ENCODE results near the gene PRRC2A. TPM values are rescaled to one million over a fixed set of nuclear protein-coding genes. Genes with fewer than 3 reads are reported as not detected.

Gene PRRC2A
- total RNA-seq, 4 donors from 2014 or later = 71.4 to 113 (median 88.0) TPM

DNA sequence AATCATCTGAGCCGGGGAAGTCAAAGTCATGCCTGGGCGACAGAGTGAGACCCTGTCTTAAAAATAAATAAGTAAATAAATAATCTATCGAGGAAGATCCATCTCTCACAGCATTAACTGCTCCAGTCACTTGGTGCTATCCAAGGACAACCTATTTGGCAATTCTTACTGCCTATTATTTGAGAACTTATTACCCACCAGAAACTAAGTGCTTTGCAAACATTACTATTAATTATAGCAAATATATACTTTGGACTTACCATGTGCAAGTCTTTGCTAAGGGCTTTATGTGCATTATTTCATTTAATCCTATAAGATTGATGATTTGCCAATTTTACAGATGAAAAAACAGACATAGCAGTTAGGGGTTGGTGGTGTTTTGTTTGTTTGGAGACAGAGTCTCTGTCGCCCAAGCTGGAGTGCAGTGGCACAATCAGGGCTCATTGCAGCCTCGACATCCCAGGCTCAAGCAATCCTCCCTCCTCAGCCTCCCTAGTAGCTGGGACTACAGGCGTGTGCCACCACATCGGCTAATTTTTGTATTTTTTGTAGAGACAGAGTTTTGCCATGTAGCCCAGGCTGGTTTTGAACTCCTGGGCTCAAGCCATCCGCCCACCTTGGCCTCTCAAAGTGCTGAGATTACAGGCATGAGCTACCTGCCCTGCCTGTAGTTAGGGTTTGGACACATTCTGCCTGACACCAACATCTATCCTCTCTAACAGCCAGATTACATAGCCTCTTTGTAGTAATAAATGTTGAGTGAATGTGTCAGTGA, 34.2 kb downstream of the PRRC2A start:
- no peaks in the 10 kb centered on the region for H3K9me3 ChIP-seq
- H3K36me3 ChIP-seq = peaks cover 0 to 37% (median under 1%) of the 10 kb centered on the region in 3 donors
- H3K27me3 ChIP-seq = no peaks in the 10 kb centered on the region
- DNase-seq (ENCODE audit: low spot score in 2 of 2) = no peak
- H3K27ac ChIP-seq = no peak overlapping the region
- H3K4me1 ChIP-seq = peaks cover 0 to 55% (median 39%) of the 10 kb centered on the region in 4 donors
- 93% methylated on average over 8 of the region's 8 CpGs for WGBS, 2 donors
- no peak overlapping the region for H3K4me3 ChIP-seq
- TF ChIP-seq EP300 (IDR thresholded peaks at IDR 0.05) (no peak), POLR2A (IDR thresholded peaks at IDR 0.05) (no peak)
- TF ChIP-seq, protein P1, sequence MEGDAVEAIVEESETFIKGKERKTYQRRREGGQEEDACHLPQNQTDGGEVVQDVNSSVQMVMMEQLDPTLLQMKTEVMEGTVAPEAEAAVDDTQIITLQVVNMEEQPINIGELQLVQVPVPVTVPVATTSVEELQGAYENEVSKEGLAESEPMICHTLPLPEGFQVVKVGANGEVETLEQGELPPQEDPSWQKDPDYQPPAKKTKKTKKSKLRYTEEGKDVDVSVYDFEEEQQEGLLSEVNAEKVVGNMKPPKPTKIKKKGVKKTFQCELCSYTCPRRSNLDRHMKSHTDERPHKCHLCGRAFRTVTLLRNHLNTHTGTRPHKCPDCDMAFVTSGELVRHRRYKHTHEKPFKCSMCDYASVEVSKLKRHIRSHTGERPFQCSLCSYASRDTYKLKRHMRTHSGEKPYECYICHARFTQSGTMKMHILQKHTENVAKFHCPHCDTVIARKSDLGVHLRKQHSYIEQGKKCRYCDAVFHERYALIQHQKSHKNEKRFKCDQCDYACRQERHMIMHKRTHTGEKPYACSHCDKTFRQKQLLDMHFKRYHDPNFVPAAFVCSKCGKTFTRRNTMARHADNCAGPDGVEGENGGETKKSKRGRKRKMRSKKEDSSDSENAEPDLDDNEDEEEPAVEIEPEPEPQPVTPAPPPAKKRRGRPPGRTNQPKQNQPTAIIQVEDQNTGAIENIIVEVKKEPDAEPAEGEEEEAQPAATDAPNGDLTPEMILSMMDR (IDR thresholded peaks at IDR 0.05) = no peak

DNA sequence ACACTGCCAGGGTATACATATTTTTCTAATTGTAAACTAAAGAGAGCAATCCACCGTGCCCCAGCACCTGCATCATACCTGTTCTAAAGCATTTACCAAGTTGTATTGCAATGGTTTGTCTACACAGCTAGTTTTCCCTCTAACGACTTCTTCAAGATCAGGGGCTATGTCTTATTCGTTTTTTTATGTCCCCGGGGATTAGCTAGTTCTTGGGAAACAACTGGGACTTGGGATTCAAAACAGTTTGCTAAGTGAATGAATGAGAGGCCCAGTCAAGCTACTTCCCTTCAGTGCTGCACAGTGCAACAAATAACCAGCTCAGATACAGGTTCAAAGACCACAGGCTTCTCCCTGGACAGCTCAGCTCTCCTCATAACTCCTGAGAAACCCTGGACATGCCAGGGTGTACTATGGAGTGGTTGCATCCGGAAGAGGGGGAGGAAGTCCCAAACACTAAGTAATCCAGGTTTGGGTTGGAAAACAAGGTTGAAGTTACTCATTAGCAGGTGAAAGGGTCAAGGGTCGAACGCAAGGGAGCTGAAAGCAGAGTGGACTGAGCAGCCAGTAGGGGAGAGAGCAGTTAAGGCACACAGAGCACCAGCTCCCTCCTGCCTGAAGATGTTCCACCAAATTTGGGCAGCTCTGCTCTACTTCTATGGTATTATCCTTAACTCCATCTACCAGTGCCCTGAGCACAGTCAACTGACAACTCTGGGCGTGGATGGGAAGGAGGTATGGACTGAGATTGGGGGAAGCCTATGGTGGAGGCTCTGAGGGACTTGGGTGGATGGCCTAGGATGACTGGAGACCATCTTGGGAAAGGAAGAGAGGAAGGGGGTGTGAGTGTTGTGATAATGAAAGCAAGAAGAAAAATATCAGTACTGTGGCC, 35.1 kb downstream of the PRRC2A start, which contains the start of gene APOM:
TSS of gene APOM (plus strand) at position 546 of the 889 bp plus-strand sequence. CDS start at position 619, 73 bp downstream.
- TF ChIP-seq, protein P1 (IDR thresholded peaks at IDR 0.05) = no peak
- TF ChIP-seq POLR2A (IDR thresholded peaks at IDR 0.05) (no peak), EP300 (IDR thresholded peaks at IDR 0.05) (no peak)
- 83% methylated on average over 8 of the region's 8 CpGs for WGBS, 2 donors

DNA sequence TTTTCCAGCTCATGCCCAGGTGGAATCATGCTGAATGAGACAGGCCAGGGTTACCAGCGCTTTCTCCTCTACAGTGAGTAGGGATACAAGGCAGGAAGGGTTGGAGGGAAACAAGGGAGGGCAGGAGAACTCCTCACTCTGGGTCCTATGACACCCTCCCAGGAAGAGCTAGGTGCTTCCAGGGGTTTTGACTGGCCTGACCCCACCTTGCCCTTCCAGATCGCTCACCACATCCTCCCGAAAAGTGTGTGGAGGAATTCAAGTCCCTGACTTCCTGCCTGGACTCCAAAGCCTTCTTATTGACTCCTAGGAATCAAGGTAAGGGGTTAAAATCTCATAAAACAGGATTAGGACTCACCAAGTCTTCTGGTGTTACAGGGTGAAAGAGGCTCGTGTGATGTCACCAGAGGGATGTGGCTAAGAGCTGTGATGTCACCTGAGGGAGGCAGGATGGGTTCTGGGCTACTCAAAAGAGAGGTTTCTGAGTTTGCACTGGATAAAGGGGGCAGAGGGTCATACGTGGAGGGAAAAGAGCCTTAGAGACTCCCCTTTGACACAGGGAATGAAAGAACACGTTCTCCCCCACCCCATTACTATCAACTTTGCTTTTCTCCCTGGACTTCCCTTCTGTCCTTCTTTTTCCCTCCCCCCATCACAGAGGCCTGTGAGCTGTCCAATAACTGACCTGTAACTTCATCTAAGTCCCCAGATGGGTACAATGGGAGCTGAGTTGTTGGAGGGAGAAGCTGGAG, 37.1 kb downstream of the PRRC2A start:
- WGBS, 2 donors = 72 to 73% methylated on average over 6 of the region's 6 CpGs
- TF ChIP-seq, protein P1 (IDR thresholded peaks at IDR 0.05) = no peak
- TF ChIP-seq POLR2A (IDR thresholded peaks at IDR 0.05) = no peak
- TF ChIP-seq EP300 (IDR thresholded peaks at IDR 0.05) = no peak
- peaks cover 0 to 57% (median 29%) of the 10 kb centered on the region in 4 donors for H3K4me1 ChIP-seq
- no peak overlapping the region for H3K4me3 ChIP-seq
- no peaks in the 10 kb centered on the region for H3K27me3 ChIP-seq
- H3K27ac ChIP-seq = no peak overlapping the region
- H3K9me3 ChIP-seq = no peaks in the 10 kb centered on the region
- H3K36me3 ChIP-seq = peaks cover 0 to 46% (median 0%) of the 10 kb centered on the region in 3 donors
- DNase-seq (ENCODE audit: low spot score in 2 of 2) = no peak

More for the DNA sequence above, 35.1 kb downstream of the PRRC2A start, which contains the start of gene APOM:
- Histone ChIP-seq H3K36me3 (peaks cover 0 to 36% (median 0%) of the 10 kb centered on the region in 3 donors), H3K27ac (no peak within 1 kb of the TSS), H3K9me3 (no peaks in the 10 kb centered on the region), H3K27me3 (no peaks in the 10 kb centered on the region), H3K4me1 (peaks cover 0 to 50% (median 38%) of the 10 kb centered on the region in 4 donors), H3K4me3 (no peak within 1 kb of the TSS)
- DNase-seq (ENCODE audit: low spot score in 2 of 2) = no peak

DNA sequence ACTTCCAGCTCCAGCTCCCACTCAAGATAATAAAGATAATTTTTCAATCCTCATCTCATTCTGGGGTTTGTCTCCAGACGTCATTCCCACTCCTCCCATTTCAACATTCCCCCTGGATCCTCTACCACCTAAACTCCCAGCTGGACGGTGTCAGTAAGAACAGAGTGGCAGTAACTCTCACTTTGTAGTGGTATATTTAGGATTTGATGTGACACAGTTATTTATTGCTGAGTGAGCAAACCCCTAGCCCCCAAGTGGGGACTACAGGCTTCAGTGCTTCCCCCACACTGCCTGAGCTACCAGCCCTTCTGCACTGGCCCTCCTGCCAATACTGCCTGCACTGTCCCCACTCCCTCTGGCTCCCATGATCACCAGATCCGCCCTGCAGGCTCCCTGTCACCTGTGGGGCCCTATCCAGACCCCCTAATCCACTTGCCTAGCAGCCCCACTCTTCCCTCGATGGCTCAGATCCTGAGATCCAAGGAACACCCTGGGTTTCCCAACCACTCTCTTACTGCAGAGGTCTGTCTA, 37.7 kb downstream of the PRRC2A start:
- Histone ChIP-seq H3K4me3 (no peak overlapping the region), H3K4me1 (peaks cover 0 to 63% (median 32%) of the 10 kb centered on the region in 4 donors), H3K9me3 (no peaks in the 10 kb centered on the region), H3K27me3 (no peaks in the 10 kb centered on the region), H3K27ac (no peak overlapping the region), H3K36me3 (peaks cover 0 to 49% (median 0%) of the 10 kb centered on the region in 3 donors)
- TF ChIP-seq POLR2A (IDR thresholded peaks at IDR 0.05) (no peak), EP300 (IDR thresholded peaks at IDR 0.05) (no peak)
- TF ChIP-seq, protein P1 (IDR thresholded peaks at IDR 0.05) = no peak
- 73 to 79% methylated on average over 4 of the region's 4 CpGs for WGBS, 2 donors
- no peak for DNase-seq (ENCODE audit: low spot score in 2 of 2)
